SH-SY5Y (cell line): ENCODE results near the gene PHLDB3.

Source experiments
- GATA2 ChIP-seq: IDR thresholded peaks from 2 replicates; pipeline ENCODE4 v1.6.1; 2011; ENCODE audit warnings: mild to moderate bottlenecking, low read depth, low read length
- GATA3 ChIP-seq: IDR thresholded peaks from 2 replicates; pipeline ENCODE4 v1.6.1; 2011; ENCODE audit warnings: low read depth, mild to moderate bottlenecking, low read length, moderate library complexity

DNA sequence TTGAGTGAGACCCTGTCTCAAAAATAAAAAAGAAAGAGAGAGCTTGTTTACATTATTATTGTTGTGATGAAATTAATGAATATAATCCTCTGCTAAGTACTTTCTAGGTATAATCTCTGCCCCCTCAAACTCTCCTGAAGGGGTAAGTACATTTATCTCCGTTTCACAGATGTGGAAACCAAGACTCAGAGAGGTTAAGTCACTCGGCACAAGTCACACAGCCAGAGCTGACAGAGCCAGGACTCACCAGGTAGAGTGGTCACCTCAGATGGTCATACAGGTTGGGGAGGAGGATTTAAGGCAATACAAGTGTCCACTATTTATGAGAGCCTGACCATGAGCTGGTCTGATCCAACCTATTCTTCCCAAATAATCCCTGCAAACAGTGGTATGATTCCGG lies 24.0 kb downstream of the PHLDB3 start:
- TF ChIP-seq GATA2 (no peak), GATA3 (no peak)
